ENCODE measurements around the gene DNAJC9.
A peak's percentile ranks its signal among the peaks of the same experiment; 100 is the strongest.
"Not testable (repeated sequence)": the region's sequence is repeated elsewhere in the genome, so short reads cannot be mapped to it uniquely, and the experiment has no call there.

Gene DNAJC9, protein sequence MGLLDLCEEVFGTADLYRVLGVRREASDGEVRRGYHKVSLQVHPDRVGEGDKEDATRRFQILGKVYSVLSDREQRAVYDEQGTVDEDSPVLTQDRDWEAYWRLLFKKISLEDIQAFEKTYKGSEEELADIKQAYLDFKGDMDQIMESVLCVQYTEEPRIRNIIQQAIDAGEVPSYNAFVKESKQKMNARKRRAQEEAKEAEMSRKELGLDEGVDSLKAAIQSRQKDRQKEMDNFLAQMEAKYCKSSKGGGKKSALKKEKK

DNA sequence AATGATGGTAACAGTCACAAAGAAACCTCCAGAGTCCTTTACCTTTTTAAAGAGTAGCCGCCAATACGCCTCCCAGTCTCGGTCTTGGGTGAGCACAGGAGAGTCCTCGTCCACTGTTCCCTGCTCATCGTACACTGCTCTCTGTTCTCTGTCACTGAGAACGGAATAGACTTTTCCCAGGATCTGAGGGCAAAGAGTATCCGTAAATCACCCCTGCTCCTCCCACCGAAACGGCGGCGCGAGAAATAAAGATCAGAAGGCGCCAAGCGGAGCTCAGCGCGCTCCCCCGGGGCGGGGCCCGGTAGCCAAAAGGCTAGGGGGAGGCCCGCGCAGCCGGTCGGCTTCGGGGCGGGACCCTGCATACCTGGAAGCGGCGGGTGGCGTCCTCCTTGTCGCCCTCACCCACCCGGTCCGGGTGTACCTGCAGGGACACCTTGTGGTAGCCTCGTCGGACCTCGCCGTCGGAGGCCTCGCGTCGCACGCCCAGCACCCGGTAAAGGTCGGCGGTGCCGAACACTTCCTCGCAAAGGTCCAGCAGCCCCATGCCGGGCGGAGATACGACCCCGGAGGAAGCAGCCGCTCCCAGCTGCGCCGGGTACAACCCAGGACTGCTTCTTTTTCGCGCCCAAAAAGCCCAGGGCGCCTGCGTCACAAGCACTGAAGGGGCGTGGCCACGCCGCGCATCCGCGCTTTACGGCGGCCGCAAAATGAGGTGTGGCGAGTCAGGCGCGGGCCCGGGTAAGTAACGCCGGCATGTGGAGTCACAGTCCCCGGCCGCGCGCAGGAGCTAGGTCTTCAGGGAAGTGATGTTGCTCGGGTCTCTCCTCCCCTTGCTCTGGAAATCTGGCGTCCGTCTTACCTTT, at the start of gene DNAJC9:
Gene DNAJC9, minus strand, starts transcription at position 610 of the 863 bp plus-strand sequence. Its CDS starts 66 bp downstream, at position 544.
- DNase-seq: peak; percentile 58

DNA sequence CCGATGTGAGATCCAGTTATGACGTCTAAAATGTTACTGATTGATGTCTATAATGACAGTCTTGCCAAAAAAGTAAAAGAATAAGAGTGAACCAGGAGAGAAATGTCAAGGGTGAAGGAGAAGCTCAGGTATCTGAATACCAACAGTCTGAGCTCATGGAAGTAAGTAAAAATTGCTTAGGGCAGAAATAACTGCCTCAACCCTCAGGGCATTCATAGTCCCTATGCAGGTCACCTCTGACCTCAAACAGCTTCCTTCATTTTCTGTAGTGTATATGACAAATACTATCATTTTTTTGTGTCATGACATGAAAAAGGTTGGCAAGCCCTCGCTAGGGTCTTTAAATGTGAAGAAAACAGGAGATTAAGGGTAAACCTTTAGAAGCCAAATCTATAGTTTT, 46.4 kb upstream of the DNAJC9 start:
- no peak for DNase-seq

DNA sequence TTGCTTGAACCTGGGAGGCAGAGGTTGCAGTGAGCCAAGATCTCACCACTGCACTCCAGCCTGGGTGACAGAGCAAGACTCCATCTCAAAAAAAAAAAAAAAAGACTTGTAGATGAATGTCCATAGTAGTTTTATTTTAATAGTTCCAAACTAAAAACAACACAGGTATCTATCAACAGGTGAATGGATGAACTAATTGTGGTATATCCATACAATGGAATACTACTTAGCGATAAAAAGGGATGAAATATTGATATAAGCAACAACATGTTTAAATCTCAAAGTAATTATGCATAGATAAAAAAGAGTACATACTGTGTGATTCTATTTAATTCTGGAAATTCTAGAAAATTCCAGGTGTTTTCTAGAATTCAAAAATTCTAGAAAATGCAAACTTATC, 42.9 kb upstream of the DNAJC9 start:
- DNase-seq: no peak

DNA sequence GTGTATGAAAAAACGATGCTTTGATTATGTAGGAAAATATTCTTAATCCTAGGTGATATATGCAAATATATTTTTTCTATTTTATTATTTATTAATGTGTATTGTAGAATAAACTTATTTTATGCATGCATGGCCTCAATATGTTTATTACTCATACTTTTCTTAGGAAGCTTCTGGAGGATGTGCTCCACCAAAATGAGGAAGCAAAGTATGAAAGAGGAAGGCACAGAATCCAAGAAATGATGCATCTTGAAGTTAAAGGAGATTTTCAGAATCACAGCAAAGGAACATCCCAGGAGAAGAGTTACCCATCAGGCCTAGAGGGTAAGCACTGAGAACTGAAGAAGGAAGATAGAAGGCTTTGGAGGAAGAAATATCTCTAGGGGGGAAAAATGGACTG, 40.4 kb upstream of the DNAJC9 start:
- DNase-seq: no peak

DNA sequence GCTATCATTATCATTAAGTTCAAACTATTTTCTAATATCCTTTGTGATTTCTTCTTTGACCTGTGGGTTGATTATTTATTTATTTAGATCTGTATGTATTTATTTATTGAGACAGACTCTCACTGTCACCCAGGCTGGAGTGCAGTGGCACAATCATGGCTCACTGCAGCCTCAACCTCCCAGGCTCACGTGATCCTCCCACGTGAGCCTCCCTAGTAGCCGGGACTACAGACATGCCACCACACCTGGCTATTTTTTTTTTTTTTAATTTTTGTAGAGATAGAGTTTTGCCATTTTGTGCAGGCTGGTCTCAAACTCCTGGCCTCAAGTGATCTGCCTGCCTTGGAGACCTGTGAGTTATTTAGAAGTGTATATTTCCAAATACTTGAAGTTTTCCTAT, 34.0 kb upstream of the DNAJC9 start:
- DNase-seq: no peak

DNA sequence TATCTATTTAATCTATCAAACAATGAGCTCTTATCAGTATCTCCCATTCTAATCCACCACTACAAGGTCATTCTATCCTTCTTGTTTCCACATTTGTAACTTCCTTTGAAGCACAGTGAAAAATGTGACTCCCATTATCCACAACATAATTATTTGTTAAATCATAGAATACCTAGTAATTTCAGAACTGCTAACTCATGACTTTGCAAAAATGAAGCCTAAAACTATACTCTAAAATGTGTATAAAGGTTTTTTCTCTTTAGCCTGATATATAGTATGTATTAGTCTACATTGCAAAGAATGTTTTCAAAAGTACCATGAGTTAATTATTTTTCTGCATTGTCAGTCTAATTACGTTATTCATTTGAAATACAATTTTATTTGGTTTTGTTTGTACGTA, 17.4 kb upstream of the DNAJC9 start:
- no peak for DNase-seq

DNA sequence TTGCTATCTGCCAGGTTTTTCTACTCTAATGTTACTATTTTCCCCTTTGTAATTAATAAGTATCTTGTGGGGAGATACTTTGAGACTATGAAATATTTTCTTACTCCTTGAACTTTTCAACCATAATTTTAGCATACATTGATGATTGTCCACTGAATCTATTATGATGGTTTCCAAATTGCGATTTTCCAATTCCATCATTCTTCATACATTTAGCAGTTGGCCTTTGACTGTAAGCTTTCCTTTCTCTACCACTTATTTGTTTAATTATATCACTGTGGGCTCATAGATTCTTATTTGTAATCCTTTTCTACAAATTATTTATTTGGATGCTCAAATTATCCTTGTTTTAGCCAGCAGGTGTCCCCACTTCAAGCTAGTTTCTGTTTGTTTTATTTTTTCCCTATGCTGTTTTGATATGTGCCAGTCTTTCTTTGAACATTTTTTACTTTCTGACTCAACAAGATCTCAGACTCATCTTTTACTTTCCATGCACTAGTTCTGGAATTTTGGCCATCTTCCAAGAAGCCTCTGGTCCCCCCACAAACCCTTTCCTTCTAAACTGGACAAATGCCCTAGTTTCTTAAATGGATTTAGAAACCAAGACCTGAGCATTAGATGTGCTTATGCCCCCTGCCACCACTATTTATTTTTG, 16.8 kb upstream of the DNAJC9 start:
- DNase-seq: no peak

DNA sequence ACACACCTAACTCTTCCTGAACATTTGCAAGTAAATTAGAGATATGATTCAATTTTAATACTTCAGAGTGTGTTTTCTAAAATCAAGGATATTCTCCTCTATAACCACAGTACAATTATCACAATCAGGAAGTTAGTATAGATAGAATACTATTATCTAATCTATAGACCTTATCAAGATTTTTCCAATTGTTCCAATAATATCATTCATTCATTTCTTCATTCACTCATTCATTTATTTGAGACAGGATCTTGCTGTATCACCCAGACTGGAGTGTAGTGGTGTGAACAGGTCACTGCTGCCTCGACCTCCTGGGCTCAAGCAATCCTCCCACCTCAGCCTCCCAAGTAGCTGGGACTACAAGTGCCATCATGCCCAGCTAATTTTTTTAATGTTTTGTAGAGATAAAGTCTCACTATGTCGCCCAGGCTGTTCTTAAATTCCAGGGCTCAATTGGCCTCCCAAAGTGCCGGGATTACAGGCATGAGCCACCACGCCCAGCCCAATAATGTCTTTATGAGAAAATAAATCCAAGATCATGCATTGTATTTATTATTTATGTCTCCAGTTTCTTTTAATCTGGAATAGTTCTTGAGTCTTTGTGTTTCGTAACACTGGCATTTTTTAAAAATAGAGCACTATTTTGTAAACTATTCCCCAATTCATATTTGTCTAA, 16.0 kb upstream of the DNAJC9 start:
- no peak for DNase-seq

DNA sequence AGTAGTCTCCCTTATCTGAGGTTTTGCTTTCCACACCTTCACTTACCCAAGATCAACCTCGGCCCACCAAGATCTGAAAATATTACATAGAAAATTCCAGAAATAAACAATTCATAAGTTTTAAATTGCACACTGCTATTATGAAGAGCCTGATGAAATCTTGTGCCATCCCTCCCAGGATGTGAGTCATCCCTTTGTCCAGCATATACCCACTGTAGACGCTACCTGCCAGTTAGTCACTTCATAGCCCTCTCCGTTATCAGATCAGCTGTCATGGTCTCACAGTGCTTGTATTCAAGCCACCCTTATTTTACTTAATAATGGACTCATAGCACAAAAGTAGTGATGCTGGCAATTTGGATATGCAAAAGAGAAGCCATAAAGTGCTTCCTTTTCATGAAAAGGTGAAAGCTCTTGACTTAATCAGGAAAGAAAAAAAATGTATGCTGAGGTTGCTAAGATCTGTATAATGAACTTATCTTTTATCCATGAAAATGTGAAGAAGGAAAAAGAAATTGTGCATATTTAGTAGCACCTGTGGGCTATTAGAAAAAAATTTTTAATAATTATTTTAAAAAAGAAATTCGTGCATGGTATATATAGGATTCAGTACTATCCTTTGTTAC, 15.2 kb upstream of the DNAJC9 start:
- DNase-seq: no peak

DNA sequence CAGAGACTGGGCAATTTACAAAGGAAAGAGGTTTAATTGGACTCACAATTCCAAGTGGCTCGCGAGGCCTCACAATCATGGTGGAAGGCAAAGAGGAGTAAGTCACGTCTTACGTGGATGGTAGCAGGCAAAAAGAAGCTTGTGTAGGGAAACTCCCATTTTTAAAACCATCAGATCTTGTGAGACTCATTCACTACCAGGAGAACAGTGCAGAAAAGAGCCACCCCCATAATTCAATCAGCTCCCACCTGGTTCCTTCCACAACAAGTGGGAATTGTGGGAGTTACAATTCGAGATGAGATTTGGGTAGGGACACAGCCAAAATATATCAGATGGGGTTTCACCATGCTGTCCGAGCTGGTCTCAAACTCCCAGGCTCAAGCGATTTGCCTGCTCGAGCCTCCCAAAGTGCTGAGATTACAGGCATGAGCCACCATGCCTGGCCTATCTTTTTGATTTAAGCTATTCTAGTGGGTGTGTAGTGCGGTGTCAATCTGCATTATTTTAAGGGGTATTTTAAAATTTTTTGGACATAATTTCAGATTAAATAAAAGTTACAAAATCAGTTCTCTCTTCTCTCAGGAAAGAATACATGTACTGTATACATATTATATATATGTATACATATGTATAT, 14.4 kb upstream of the DNAJC9 start:
- no peak for DNase-seq

DNA sequence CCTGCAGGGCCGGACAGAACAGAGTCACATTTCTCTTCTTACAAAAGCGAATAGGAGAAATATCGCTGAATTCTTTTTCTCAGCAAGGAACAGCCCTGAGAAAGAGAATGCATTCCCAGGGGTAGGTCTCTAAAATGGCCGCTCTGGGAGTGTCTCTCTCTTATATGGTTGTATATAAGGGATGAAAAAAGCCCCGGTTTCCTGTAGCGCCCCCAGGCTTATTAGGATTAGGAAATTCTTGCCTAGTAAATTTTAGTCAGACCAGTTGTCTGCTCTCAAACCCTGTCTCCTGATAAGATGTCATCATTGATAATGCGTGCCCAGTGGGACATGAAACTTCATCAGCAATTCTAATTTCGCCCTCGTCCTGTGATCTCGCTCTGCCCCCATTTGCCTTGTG, 11.6 kb upstream of the DNAJC9 start:
- DNase-seq: not testable (repeated sequence)

DNA sequence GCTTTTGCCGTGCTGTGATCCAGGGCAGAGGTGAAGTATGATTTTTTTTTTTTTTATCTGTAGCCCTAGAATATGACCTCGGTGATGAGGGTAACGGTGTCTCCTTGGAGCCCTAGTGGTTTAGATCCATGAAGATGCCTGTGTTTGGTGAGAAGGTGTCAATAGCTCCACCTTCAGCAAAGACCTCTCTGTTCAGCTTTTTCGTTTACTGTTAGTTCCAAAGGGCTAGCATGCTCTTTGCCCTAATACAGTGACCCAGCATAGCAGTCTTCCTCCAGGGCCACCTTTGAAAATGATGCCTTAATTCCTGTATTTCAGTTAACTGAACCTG, 6.1 kb upstream of the DNAJC9 start:
- no peak for DNase-seq

DNA sequence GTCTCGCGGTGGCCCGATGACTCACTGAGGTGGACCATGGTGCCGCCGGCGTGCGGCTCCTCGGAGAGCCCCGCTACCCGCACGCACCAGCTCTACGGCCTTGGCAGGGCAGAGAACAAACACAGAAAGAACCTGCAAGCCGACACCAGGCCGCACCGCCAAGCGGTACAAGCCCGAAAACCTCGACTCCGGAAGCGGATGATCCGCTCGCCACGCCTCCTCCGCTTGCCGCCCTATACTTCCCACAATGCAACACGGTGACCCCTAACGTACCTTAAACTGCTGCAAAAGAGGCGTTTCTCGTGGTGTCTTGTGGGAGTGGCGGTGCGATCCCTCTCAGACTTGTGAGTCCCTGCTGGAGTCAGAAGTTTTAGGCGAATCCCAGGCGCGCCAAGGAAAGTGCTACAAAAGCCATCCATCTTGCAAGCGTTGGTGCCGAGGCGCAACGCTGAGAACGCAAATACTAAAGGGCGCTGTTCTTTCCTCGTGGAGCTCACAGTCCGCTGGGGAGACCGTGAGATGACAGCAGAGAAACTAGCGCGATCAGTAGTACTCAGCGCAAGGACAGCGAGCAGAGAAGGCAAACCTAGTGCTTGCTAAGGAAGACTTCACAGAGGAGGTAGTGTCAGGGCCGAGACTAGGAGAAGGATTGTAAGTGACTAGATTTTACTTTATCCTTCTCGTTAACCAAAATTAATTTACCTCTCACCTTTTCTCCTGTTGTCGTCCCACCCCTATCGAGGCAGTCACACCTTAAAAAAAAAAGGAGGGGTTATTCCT, 5.6 kb upstream of the DNAJC9 start, which contains the start of gene MRPS16:
Gene MRPS16, minus strand, starts transcription at position 200 of the 780 bp plus-strand sequence. Its CDS starts 162 bp downstream, at position 38.
- DNase-seq: peak; percentile 68

DNA sequence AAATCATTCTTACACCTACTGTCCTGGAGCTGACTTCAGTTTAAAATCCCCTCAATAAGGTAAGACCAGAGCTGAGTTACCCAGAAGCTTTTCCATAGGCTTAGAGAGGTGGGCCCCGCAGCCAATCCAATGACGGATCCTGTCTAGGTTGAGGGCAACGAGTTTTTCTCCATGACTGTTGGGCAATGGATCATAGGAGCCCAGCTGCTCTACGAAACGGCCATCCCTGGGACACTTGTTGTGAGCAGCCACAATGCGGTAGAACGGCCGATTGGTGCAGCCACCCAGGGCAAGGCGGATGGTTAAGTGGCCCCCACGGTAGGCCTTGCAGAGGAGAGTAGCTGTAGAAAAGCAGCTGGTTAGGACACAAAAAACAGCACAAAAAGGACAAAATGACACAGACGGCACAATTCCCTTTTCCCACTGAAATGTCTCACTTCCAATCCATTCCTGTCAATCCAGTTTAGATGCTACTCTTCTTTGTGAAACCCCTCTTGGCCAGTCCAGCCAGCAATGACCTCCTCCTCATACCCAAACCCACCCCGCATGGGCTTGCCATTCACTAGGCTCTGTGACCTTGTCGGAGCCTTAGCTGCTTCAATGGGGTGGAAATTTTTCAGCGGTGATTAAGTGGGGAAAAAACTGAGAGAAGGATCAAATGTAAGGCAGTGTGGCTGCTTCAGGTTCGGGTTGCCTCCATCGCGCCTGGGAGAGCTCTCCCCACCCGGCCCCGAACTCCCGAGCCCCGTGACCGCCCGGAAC, 4.8 kb upstream of the DNAJC9 start:
- no peak for DNase-seq

DNA sequence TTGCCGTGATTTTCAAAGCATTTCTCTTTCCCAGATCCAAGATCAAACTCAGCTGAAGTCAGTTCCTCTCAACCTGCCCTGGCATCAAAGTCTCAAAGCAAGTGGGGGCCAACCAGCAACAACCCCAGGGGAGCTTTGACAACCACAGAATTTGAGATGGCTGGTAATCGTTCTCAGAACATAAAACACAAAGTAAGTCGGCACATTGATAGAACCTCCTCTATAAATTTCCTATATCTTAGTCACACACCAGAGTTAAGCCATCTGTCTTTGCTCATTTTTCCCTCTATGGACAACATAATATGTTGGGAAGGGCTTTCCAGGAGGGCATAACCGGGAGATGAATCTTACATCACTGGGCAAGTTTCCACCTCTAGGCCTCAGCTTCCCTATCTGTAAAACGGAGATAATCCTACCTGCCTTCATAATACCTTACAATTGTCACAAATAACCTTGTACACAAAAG, 1.2 kb upstream of the DNAJC9 start:
- DNase-seq: no peak

DNA sequence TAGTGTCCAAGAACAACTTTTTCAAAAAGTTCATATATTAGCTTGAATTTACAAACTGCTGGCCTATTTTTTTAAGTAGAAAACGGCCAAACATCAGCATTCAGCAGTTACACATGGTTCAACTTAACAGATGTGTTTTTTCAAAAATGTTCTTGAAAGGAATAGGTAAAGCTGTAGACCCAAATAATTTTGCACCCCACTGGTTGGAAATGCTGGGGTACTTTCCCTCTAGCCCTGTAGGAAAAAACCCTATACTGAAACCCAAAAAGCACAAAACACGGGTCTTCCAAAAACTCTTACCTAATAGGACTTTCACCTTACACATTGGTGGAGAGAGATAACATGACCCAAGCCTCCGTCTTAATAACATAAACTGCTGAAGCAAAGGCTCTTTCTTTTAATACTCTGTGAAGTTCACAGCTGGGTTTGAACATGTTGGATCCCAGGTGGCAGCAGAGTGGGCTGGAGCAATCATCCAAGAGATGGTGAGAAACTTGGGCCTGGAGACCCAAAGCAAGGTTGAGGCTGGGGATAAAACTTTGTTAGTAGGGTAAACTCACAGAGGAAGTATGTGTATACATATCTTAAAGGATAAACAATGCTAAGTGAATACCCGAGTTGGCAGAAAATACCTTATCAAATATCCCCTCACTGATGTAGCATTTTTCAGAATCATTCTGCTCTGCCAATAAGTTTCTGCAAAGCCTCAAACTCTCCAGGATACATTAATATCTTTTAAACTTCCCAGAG, 629 bp upstream of the DNAJC9 start:
- DNase-seq: no peak

DNA sequence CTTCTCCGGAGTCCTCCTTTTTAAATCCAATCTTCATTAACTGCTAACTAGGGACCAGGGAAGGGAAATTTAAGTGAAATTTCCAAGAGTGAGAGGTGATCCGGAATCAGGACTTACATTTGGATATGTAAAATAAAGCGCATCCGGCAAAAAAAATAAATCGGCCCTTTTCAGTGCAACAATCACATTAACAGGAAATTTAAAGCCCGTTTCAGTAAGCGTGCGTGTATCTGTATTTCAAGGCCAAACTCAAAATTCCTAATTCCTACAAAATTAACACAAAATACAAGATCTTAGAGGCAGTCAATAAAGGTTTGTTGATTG, 771 bp downstream of the DNAJC9 start:
- no peak for DNase-seq

DNA sequence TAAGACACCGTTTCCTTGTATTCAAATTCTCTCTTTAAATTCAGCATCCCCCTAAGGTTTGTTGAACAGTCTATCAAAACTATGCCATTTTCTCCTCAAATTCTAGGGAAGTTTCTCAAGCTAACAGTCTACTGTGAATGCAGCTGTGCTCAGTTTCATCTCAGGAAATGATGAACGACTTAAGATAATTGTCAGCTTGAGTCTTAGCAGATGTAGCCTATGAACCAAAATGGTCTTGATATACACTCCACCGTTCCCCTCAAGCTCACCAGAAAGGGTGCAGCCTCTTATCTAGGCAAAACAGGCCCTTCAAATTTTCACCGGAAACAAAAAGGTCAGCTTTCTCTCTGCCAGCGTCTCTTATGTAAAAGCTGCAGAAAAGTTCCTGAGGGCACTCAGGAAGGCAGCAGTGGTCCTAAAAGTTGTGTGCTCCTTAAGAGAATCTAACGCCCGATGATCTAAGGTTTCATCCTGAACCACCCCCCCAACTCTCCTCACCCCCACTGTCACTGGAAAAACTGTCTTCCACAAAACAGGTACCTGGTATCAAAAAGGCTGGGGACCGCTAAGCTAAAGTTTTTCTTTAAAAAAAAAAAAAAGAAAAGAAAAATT, 2.1 kb downstream of the DNAJC9 start:
- DNase-seq: no peak

DNA sequence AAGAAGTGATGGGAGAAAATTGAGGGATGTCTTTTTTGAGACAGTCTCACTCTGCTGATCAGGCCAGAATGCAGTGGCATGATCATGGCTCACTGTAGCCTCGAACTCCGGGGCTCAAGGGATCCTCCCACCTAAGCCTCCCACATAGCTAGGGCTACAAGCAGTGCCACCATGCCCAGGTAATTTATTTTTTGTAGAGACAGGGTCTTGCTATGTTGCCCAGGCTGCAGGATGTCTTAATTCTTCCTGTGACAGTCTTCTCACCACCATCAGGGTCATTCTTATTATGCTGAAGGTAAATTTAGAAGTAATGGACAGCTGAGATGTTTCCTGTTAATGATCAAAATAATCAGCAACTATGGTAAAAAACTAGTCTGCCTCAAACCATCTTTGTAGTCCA, 7.1 kb downstream of the DNAJC9 start:
- DNase-seq: no peak
